ENCODE measurements around the gene EPN2.

Gene EPN2

DNA sequence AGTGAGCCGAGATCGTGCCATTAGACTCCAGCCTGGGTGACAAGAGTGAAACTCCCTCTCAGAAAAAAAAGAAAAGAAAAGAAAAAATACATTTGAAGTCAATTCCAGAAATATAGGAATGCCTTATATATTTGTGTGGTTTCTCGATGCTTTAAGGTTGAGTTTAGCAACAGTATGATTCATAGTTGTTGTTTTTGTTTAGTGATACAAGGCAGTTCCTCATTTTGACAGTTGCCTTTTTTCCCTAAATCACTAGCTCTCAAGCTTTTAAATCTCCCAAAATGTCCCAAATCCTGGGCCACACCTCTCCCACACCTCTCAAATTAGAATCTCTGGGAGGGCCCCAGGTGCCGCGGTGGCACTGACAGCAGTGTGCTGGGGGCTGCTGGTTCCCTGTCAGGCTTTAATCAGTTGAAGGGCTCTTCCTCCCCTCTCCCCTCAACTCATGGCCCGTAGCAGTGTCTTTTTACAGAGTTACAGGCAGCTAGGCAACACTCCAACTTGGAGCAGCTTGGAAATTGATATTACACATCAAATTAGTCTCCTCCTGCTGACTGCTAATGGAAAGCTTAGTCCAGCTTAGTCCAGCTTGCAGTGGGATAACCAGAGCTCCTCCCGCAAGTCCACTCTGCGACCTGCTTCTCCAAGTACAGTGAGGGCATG is 58.4 kb downstream of the EPN2 start:
- TF ChIP-seq, protein P1, sequence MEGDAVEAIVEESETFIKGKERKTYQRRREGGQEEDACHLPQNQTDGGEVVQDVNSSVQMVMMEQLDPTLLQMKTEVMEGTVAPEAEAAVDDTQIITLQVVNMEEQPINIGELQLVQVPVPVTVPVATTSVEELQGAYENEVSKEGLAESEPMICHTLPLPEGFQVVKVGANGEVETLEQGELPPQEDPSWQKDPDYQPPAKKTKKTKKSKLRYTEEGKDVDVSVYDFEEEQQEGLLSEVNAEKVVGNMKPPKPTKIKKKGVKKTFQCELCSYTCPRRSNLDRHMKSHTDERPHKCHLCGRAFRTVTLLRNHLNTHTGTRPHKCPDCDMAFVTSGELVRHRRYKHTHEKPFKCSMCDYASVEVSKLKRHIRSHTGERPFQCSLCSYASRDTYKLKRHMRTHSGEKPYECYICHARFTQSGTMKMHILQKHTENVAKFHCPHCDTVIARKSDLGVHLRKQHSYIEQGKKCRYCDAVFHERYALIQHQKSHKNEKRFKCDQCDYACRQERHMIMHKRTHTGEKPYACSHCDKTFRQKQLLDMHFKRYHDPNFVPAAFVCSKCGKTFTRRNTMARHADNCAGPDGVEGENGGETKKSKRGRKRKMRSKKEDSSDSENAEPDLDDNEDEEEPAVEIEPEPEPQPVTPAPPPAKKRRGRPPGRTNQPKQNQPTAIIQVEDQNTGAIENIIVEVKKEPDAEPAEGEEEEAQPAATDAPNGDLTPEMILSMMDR (conservative IDR thresholded peaks at IDR 0.05; ENCODE audit: low read depth, low read length): no peak
- H3K4me3 ChIP-seq (ENCODE audit: low read depth, low read length): no peak overlapping the region
- DNase-seq (ENCODE audit: low read depth): no peak

DNA sequence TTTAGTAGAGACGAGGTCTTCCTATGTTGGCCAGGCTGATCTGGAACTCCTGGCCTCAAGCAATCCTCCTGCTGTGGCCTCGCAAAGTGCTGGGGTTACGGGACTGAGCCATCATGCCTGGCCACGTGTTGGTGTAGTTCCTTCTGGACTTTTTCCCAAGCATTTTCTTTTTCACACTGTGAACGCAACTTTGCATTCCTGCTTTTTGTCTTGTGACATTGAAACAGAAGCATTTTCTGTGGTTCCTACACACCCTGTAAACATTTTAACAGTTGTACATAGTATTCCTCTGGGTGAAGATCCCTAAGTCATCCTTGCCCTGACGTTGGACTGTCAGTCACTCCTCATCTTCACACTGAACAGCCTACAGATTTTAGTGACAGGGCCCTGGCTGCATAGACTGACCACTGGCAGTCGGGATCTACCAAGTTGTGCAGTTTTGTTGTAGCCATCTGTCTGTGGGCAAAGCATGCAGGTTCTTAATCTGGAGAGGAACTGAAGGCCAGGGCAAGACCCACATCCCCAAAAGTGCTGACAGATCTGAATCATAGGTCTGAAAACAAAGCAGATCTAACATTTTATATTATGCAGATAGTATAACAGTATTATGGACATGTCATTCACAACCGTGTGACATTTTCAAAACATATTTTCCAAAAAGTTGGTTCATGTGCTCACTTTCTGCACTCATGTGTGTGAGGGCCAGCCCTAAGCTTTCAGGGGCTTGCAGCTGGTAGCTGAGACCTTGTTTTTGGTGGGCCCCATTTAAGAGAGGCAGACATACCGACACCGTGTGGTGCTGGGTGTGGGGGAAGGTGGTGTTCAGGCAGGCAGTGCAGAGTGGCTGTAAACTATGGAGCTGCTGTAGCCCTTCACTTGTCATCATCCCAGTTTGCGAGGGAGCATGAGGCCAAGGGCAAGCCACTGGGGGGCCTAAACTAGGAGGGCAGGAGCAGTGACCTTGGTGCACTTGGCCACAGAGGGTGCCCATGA is 59.9 kb downstream of the EPN2 start:
- H3K4me3 ChIP-seq (ENCODE audit: low read depth, low read length): no peak overlapping the region
- no peak for DNase-seq (ENCODE audit: low read depth)
- TF ChIP-seq, protein P1 (conservative IDR thresholded peaks at IDR 0.05; ENCODE audit: low read depth, low read length): no peak

DNA sequence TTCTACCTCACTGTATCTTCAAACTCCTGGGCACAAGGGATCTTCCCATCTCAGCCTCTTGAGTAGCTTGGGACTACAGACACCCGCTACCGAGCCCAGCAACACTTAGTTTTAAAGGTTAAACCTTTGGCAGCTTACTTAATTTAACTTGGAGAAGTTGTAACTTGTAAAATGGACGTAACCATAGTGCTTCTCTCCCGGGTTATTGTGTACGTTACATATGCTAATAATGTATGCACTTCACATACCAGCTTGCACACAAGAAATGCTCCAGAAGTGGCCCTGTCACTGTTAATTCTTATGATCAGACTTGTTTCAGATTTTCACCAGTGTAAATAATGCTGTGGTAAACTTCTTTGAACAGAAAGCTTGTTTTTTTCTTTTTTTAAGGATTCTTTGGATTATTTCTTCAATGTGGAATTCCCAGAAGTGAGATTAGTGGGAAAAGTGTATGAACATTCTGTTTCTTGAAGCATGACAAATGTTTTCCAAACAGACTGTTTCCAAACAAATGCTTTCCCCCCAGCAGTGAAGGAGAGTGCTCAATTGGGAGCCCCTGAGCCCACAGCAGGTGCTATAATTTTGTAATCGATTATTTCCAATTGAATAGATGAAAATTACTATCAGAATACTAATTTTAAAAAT is 61.5 kb downstream of the EPN2 start:
- TF ChIP-seq, protein P1 (conservative IDR thresholded peaks at IDR 0.05; ENCODE audit: low read depth, low read length): no peak
- no peak for DNase-seq (ENCODE audit: low read depth)
- no peak overlapping the region for H3K4me3 ChIP-seq (ENCODE audit: low read depth, low read length)

DNA sequence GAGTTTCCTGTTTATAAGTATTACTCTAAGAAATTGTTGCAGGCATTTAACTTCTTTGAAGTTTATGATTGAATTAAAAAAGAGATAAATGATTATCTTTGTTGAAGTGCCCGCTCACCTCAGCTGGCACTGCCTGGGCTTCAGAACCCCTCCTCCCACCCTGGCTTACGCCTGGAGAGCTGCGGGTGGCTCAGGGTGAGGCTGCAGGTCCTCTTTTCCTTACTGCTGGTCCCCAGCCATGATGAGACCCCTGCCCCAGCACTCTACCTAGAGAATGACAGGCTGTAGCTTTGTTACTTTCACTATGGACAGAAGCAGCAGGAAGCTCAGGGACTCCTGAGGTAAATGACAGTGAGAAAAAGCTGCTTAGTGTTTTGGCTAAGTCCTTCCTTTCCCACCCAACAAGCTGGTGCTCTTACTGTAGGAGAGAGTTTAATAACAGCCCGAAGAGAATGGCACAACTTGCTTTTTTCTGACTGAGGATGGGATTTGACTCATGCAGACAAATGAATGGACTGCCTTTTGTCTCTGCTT is 62.1 kb downstream of the EPN2 start:
- DNase-seq (ENCODE audit: low read depth): no peak
- TF ChIP-seq, protein P1 (conservative IDR thresholded peaks at IDR 0.05; ENCODE audit: low read depth, low read length): no peak
- no peak overlapping the region for H3K4me3 ChIP-seq (ENCODE audit: low read depth, low read length)

DNA sequence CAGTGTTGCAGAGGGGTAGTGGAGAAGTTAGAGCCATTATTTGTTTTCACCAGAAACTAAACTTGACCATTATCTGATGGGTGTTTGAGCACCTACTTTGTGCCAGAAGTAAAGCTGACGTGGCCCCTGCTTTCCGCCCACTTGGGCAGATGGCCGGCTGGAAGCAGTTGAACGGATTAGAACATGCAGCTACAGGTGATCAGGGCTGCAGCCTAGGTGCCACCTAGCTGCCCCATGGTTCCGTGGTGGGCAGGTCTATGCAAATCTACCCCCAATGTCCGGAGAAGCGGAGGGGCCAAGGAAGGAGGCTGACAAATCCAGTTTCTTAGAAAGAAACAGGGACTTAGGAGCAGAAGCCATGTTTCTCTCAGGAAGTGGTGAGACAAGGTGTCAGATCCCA is 62.7 kb downstream of the EPN2 start:
- TF ChIP-seq, protein P1 (conservative IDR thresholded peaks at IDR 0.05; ENCODE audit: low read depth, low read length): no peak

DNA sequence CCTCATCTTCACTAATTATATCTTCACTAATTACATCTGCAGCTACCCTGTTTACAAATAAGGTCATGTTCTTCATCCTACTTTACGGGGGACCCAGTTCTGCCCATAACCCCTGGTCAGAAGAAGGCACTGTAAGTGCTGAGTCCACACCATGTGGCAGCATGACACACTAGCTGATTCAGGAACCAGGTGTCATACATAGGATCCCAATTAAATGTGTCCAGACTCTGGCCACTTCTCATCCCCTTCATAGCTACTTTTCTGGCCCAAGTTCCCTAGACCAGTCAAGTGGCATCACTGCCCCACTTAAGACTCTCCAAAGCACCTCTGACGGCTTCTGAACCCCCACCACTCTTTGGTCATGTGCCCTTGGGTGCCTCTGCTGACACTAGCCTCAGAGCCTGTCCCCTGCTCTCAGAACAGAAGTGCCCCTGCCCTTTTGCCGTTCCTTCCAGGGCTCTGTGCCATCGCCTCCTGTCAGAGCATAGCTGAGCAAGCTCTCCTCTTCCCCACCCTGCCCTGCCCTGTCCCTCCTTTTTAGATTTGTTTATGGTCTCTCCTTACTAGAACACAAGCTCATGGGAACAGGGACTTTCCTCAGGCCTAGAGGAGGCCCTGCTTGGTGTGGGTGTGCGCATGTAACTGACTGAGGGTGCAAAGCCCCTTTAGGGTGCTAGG is 64.2 kb downstream of the EPN2 start:
- DNase-seq (ENCODE audit: low read depth): no peak
- TF ChIP-seq, protein P1 (conservative IDR thresholded peaks at IDR 0.05; ENCODE audit: low read depth, low read length): no peak
- H3K4me3 ChIP-seq (ENCODE audit: low read depth, low read length): no peak overlapping the region

More for the DNA sequence above, 62.7 kb downstream of the EPN2 start:
- no peak for DNase-seq (ENCODE audit: low read depth)
- no peak overlapping the region for H3K4me3 ChIP-seq (ENCODE audit: low read depth, low read length)
